PC-9 (cell line): ENCODE data around the gene CTNNA1. TPM values are rescaled to one million over a fixed set of nuclear protein-coding genes. Genes with fewer than 3 reads are reported as not detected.

Experiments
- BruUV-seq: library from RNA; stranded (reverse); fragments of 400-500 nt; replicated peaks from 2 replicates; lab custom pipeline; 2021; lab: Mats Ljungman, UMichigan
- CTCF ChIA-PET: fragments of 300-600 bp; sonication (Branson Sonifier 250); formaldehyde crosslinking; loops from one replicate; lab custom pipeline; 2022; ENCODE audit warnings: antibody characterized with exemption; lab: Charles Lee
- POLR2A ChIA-PET: fragments of 300-600 bp; sonication (Branson Sonifier 250); formaldehyde crosslinking; loops from one replicate; lab custom pipeline; 2022; ENCODE audit warnings: antibody characterized with exemption; ENCODE audit not compliant: unreplicated experiment; lab: Charles Lee
- DNase-seq, 2 experiments: peaks; one replicate each; pipeline versions ENCODE4 v3.0.0 to v3.0.0-alpha.2; 2015 to 2022; ENCODE audit warnings: mixed read lengths in 1 of 2
- H2AFZ ChIP-seq: fragments of 200-600 bp; sonication (generic); 2 replicates; pipeline ENCODE4 v1.8.1; 2017; ENCODE audit warnings: antibody characterized with exemption
- H3F3A ChIP-seq: fragments of 200-600 bp; sonication (generic); 2 replicates; pipeline ENCODE4 v1.8.1; 2017; ENCODE audit warnings: antibody characterized with exemption, mild to moderate bottlenecking, low read depth; ENCODE audit not compliant: insufficient read depth
- H3K27ac ChIP-seq: fragments of 200-600 bp; sonication (generic); 2 replicates; pipeline ENCODE4 v1.6.1; 2016; ENCODE audit warnings: mixed run types
- H3K27me3 ChIP-seq: fragments of 200-600 bp; sonication (generic); 2 replicates; pipeline ENCODE4 v1.6.1; 2016; ENCODE audit warnings: low read depth, mixed run types; ENCODE audit not compliant: insufficient read depth
- H3K36me3 ChIP-seq: fragments of 200-600 bp; sonication (generic); 2 replicates; pipeline ENCODE4 v1.6.1; 2016; ENCODE audit warnings: low read depth, mixed run types
- H3K4me1 ChIP-seq: fragments of 200-600 bp; sonication (generic); replicated peaks from 2 replicates; pipeline ENCODE4 v1.6.1; 2016; ENCODE audit warnings: mixed run types; ENCODE audit not compliant: insufficient read depth
- H3K4me2 ChIP-seq: fragments of 200-600 bp; sonication (generic); 2 replicates; pipeline ENCODE4 v1.6.1; 2017; ENCODE audit warnings: mixed run types
- H3K4me3 ChIP-seq: fragments of 200-600 bp; sonication (generic); 2 replicates; pipeline ENCODE4 v1.6.1; 2016; ENCODE audit warnings: mixed run types
- H3K79me2 ChIP-seq: fragments of 200-600 bp; sonication (generic); 2 replicates; pipeline ENCODE4 v1.6.1; 2017; ENCODE audit warnings: low read depth, mixed run types
- H3K9me2 ChIP-seq: fragments of 200-600 bp; sonication (generic); 2 replicates; pipeline ENCODE4 v1.8.1; 2017; ENCODE audit warnings: mild to moderate bottlenecking; ENCODE audit not compliant: insufficient read depth
- H3K9me3 ChIP-seq: fragments of 200-600 bp; sonication (generic); 2 replicates; pipeline ENCODE4 v1.8.1; 2016; ENCODE audit warnings: low read depth; ENCODE audit not compliant: insufficient read depth
- H4K20me1 ChIP-seq: fragments of 200-600 bp; sonication (generic); 2 replicates; pipeline ENCODE4 v1.8.1; 2017; ENCODE audit not compliant: insufficient read depth
- EZH2 ChIP-seq: fragments of 200-600 bp; sonication (generic); IDR thresholded peaks from 2 replicates; pipeline ENCODE4 v1.8.0; 2017; ENCODE audit warnings: antibody characterized with exemption, low read depth
- intact Hi-C: fragments of 100-400 bp; cut with micrococcal nuclease; formaldehyde crosslinking; loops from one replicate; pipeline ENCODE4 v1.10.0; 2022; ENCODE audit not compliant: unreplicated experiment
- total RNA-seq: library from RNA; stranded (reverse); gene quantifications from 2 replicates; pipeline ENCODE4 v1.2.3, GENCODE V29; 2021
- TF ChIP-seq, protein P1 (sequence below): fragments of 200-600 bp; sonication (generic); conservative IDR thresholded peaks from 2 replicates; pipeline ENCODE4 v1.6.1; 2017; ENCODE audit warnings: mixed run types, antibody characterized with exemption, mild to moderate bottlenecking, moderate library complexity

CTNNA1 gene
- total RNA-seq, 1 experiment from 2014 or later: 91.7 TPM

DNA sequence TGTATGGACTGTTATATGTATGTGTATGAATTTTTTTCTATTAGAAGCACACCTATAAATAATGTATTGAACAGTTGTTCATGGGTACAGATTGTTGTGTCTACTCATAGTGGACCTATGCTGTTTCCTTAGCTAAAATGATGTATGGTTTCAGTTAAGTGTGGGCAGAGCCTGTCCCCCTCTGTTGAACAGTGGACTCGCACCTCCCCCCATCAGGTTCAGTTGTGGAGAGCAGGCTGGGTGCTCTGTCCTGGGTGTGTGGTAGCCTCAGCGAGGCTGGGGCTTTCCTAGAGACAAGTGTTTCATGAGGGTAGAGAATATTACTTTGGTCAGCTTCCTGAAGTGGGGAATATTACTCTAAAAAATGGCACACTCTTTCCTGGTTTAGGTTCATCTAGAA is 169.3 kb downstream of the CTNNA1 start:
- no peak for DNase-seq
- no peaks in the 10 kb centered on the region for H3K27me3 ChIP-seq
- TF ChIP-seq, protein P1, sequence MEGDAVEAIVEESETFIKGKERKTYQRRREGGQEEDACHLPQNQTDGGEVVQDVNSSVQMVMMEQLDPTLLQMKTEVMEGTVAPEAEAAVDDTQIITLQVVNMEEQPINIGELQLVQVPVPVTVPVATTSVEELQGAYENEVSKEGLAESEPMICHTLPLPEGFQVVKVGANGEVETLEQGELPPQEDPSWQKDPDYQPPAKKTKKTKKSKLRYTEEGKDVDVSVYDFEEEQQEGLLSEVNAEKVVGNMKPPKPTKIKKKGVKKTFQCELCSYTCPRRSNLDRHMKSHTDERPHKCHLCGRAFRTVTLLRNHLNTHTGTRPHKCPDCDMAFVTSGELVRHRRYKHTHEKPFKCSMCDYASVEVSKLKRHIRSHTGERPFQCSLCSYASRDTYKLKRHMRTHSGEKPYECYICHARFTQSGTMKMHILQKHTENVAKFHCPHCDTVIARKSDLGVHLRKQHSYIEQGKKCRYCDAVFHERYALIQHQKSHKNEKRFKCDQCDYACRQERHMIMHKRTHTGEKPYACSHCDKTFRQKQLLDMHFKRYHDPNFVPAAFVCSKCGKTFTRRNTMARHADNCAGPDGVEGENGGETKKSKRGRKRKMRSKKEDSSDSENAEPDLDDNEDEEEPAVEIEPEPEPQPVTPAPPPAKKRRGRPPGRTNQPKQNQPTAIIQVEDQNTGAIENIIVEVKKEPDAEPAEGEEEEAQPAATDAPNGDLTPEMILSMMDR: no peak
- TF ChIP-seq EZH2: no peak
- H2AFZ ChIP-seq: no peak overlapping the region
- H3K9me2 ChIP-seq: no peaks in the 10 kb centered on the region
- CTCF ChIA-PET: interaction anchor here (0.6 kb wide), 1 partner anchor 955 kb away, joined by 3 read pairs; no protein-coding TSS in a partner anchor
- peaks cover 20% of the 10 kb centered on the region for H4K20me1 ChIP-seq
- peaks cover 18% of the 10 kb centered on the region; the same call in 1 of the 2 replicates for H3F3A ChIP-seq
- peaks cover 38% of the 10 kb centered on the region for H3K36me3 ChIP-seq
- peaks cover 6% of the 10 kb centered on the region; the same call in 1 of the 2 replicates for H3K4me1 ChIP-seq
- POLR2A ChIA-PET: interaction anchor here (0.5 to 0.6 kb wide), 2 partner anchors 28 to 1057 kb away, joined by 3 to 4 read pairs; no protein-coding TSS in a partner anchor
- H3K4me3 ChIP-seq: no peak overlapping the region
- H3K4me2 ChIP-seq: no peak overlapping the region
- H3K27ac ChIP-seq: no peak overlapping the region
- intact Hi-C loops: loop anchor here (2.0 kb wide), 1 partner anchor 280 kb away; no protein-coding TSS in a partner anchor
- H3K79me2 ChIP-seq: no peaks in the 10 kb centered on the region; the same call in 1 of the 2 replicates
- H3K9me3 ChIP-seq: no peaks in the 10 kb centered on the region
- BruUV-seq: no TSS peak

DNA sequence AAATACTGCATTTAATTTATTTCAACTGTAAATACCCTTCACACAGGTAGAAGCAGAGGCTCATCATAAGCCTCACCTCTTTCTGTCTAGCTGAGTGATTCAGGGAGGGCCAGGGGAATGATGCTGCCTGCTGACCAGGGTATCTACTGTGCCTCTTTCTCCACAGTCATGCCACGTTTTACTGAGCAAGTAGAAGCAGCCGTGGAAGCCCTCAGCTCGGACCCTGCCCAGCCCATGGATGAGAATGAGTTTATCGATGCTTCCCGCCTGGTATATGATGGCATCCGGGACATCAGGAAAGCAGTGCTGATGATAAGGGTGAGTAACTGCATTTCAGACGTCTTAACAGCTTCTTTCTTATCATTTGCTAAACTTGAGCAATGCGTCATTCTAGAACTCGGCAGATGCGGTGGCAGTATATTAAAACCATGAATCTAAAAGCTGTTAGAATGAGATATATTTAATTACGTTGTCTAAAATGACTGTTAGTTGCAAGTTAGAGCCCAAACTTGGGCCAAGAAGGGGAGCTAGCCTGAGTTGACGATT is 171.9 kb downstream of the CTNNA1 start:
- Histone ChIP-seq H3K36me3 (peaks cover 33% of the 10 kb centered on the region), H4K20me1 (peaks cover 27% of the 10 kb centered on the region), H3K79me2 (no peaks in the 10 kb centered on the region; the same call in 1 of the 2 replicates), H3F3A (peaks cover 12% of the 10 kb centered on the region; the same call in 1 of the 2 replicates), H3K9me2 (no peaks in the 10 kb centered on the region), H3K4me3 (no peak overlapping the region), H3K27ac (no peak overlapping the region), H3K9me3 (no peaks in the 10 kb centered on the region), H3K4me2 (no peak overlapping the region), H2AFZ (no peak overlapping the region), H3K27me3 (no peaks in the 10 kb centered on the region), H3K4me1 (peaks cover 6% of the 10 kb centered on the region; the same call in 1 of the 2 replicates)
- CTCF ChIA-PET: no interaction called here
- no TSS peak for BruUV-seq
- TF ChIP-seq, protein P1: no peak
- no peak for TF ChIP-seq EZH2
- POLR2A ChIA-PET: interaction anchor here (0.7 kb wide), 1 partner anchor 449 kb away, joined by 3 read pairs; no protein-coding TSS in a partner anchor
- intact Hi-C loops: no loop called here
- DNase-seq: no peak

- no peaks in the 10 kb centered on the region for H3K9me2 ChIP-seq
- TF ChIP-seq, protein P1: no peak
- TF ChIP-seq EZH2: no peak
- H3K9me3 ChIP-seq: no peaks in the 10 kb centered on the region
- DNase-seq: no peak
- H3K36me3 ChIP-seq: peaks cover 37% of the 10 kb centered on the region
- ChIA-PET CTCF (no interaction called here), POLR2A (no interaction called here)
- peaks cover 21% of the 10 kb centered on the region; the same call in 1 of the 2 replicates for H3F3A ChIP-seq
- no peaks in the 10 kb centered on the region for H3K27me3 ChIP-seq
- no peaks in the 10 kb centered on the region for H3K79me2 ChIP-seq
- no peak overlapping the region for H2AFZ ChIP-seq
- no peak overlapping the region for H3K4me2 ChIP-seq
- H4K20me1 ChIP-seq: peaks cover 34% of the 10 kb centered on the region
- no TSS peak for BruUV-seq
- intact Hi-C loops: no loop called here
- no peak overlapping the region for H3K4me3 ChIP-seq
- H3K4me1 ChIP-seq: peaks cover under 1% of the 10 kb centered on the region; the same call in 1 of the 2 replicates
- H3K27ac ChIP-seq: no peak overlapping the region
These were observed 173.0 kb downstream of the CTNNA1 start for GRCh38 chr5:138926257-138926656.
